Pancreas (tissue), 10 donors: ENCODE results near the gene PPP3CB. TPM values are rescaled to one million over a fixed set of nuclear protein-coding genes. Genes with fewer than 3 reads are reported as not detected.

ENCODE experiments used
- ATAC-seq, 4 donors: fragments of 200-7000 bp; cut with Tn5 transposase; one replicate each; pipeline versions ENCODE4 v1.8.0 to v1.9.1; 2020; ENCODE audit warnings: mild to moderate bottlenecking in 4 of 4, moderate library complexity in 4 of 4
- DNase-seq, 6 donors: peaks; one replicate each; pipeline ENCODE4 v3.0.0-alpha.2; 2020
- FAIRE-seq: peaks from 2 replicates; lab custom pipeline; 2012; peaks lifted over from hg19 to GRCh38; lab: Jason Lieb, UNC
- H3K27ac ChIP-seq, 4 donors: fragments of 200-600 bp; sonication (generic); 1 replicate in 3 of 4; 2 replicates in 1 of 4; pipeline versions ENCODE4 v1.5.0 to v1.8.0; 2020
- H3K27me3 ChIP-seq, 4 donors: fragments of 200-600 bp; one replicate each; pipeline ENCODE4 v1.8.0; 2021
- H3K36me3 ChIP-seq, 3 donors: fragments of 200-600 bp; sonication (generic) in 1 of 3; one replicate each; pipeline versions ENCODE4 v1.5.0 to v1.8.0; 2020 to 2021
- H3K4me1 ChIP-seq, 3 donors: fragments of 200-600 bp; one replicate each; pipeline ENCODE4 v1.8.0; 2021
- H3K4me3 ChIP-seq, 4 donors: fragments of 200-600 bp; sonication (generic) in 2 of 4; one replicate each; pipeline versions ENCODE4 v1.5.0 to v1.8.0; 2020 to 2021
- H3K9me3 ChIP-seq, 4 donors: fragments of 200-600 bp; one replicate each; pipeline ENCODE4 v1.8.0; 2021
- CTCF ChIP-seq, 4 donors: fragments of 200-600 bp; sonication (generic) in 3 of 4; IDR thresholded peaks; one replicate each; pipeline versions ENCODE4 v1.5.0 to v1.8.0; 2021; ENCODE audit warnings: antibody characterized with exemption in 4 of 4
- WGBS, 2 donors: extraction: QIAGEN DNeasy Blood & Tissue Kit; methylation state at CpG; one replicate each; pipeline ENCODE4 v1.1.7; 2013; 5-methylcytosine and 5-hydroxymethylcytosine counted together
- intact Hi-C, 3 donors: fragments of 100-400 bp; cut with DNase I; formaldehyde crosslinking; loops; one replicate each; pipeline versions ENCODE4 v1.11.1 to v1.14.2; 2022
- polyA plus RNA-seq, 2 donors: library from polyadenylated mRNA; stranded (reverse); fragments of 200-250 nt; gene quantifications; one replicate each; pipeline ENCODE4 v1.2.3, GENCODE V29; 2013
- total RNA-seq, 6 donors: library from RNA; stranded (reverse); fragmentation: NEBNext Ultra II Directional in 4 of 6; extraction: Animal tissue kit (Norgen Biotek cat#: 25700) in 4 of 6; gene quantifications; one replicate each; pipeline versions ENCODE4 v1.2.1 to v1.2.4, GENCODE V29; 2021 to 2023
- donor health status: healthy with polysubstance abuse.
- donor health status: DM: no; HTN: no; CAD: no; lungs with moderate emphysema.
- donor health status: DM: no; HTN: no; CAD: no.
- donor health status: control.
- donor health status: control.
- donor health status: Bipolar disorder and iron deficiency.
- donor health status: DM: yes; HTN: yes; CAD: no.
- donor health status: DM: no; HTN: no; CAD: no.
- donor health status: DM: no; HTN: no; CAD: no.
- donor health status: DM: yes; HTN: yes; CAD: no.

PPP3CB gene
- total and polyA plus RNA-seq, 8 donors, result 13.6 to 29.9 (median 18.5) TPM

- ATAC-seq, result no peak
- H3K4me3 ChIP-seq, result no peak overlapping the region
- DNase-seq, result no peak
- TF ChIP-seq CTCF (IDR thresholded peaks at IDR 0.05), result no peak
- no peaks in the 10 kb centered on the region for H3K27me3 ChIP-seq
- no peak for FAIRE-seq
- H3K4me1 ChIP-seq, result no peaks in the 10 kb centered on the region
- peaks cover 0 to 49% (median 2%) of the 10 kb centered on the region in 3 donors for H3K36me3 ChIP-seq
- H3K9me3 ChIP-seq, result no peaks in the 10 kb centered on the region
- intact Hi-C loops, result no loop called here
- H3K27ac ChIP-seq, result no peak overlapping the region
- 88 to 91% methylated on average over 4 of the region's 4 CpGs for WGBS, 2 donors
Measured at GRCh38 chr10:73517166-73517888, 21.5 kb upstream of the PPP3CB start.

GRCh38 chr10:73512207-73512743 is 16.5 kb upstream of the PPP3CB start:
- no peak for FAIRE-seq
- Histone ChIP-seq H3K4me3 (no peak overlapping the region), H3K36me3 (peaks cover 0 to 14% (median 0%) of the 10 kb centered on the region in 3 donors), H3K4me1 (no peaks in the 10 kb centered on the region), H3K27ac (no peak overlapping the region), H3K27me3 (no peaks in the 10 kb centered on the region), H3K9me3 (no peaks in the 10 kb centered on the region)
- 97 to 98% methylated on average over 4 of the region's 4 CpGs for WGBS, 2 donors
- ATAC-seq, result no peak
- intact Hi-C loops, result no loop called here
- DNase-seq, result no peak
- TF ChIP-seq CTCF (IDR thresholded peaks at IDR 0.05), result no peak

- FAIRE-seq (no peak), ATAC-seq (no peak), DNase-seq (no peak)
- no peak for TF ChIP-seq CTCF (IDR thresholded peaks at IDR 0.05)
- no peaks in the 10 kb centered on the region for H3K27me3 ChIP-seq
- H3K4me3 ChIP-seq, result no peak overlapping the region
- peaks cover 0 to 7% (median 0%) of the 10 kb centered on the region in 3 donors for H3K36me3 ChIP-seq
- H3K4me1 ChIP-seq, result no peaks in the 10 kb centered on the region
- no peak overlapping the region for H3K27ac ChIP-seq
- intact Hi-C loops, result no loop called here
- 87 to 97% methylated on average over 5 of the region's 5 CpGs for WGBS, 2 donors
- H3K9me3 ChIP-seq, result no peaks in the 10 kb centered on the region
Measured at GRCh38 chr10:73509695-73510094, 13.9 kb upstream of the PPP3CB start.

GRCh38 chr10:73506491-73506890 is 10.7 kb upstream of the PPP3CB start:
- no peaks in the 10 kb centered on the region for H3K4me1 ChIP-seq
- no peak for TF ChIP-seq CTCF (IDR thresholded peaks at IDR 0.05)
- intact Hi-C loops, result no loop called here
- H3K4me3 ChIP-seq, result no peak overlapping the region
- DNase-seq (no peak), FAIRE-seq (no peak), ATAC-seq (no peak)
- 53 to 66% methylated on average over 1 of the region's 1 CpG for WGBS, 2 donors
- no peaks in the 10 kb centered on the region for H3K27me3 ChIP-seq
- H3K9me3 ChIP-seq, result no peaks in the 10 kb centered on the region
- peaks cover 0 to 12% (median 0%) of the 10 kb centered on the region in 3 donors for H3K36me3 ChIP-seq
- no peak overlapping the region for H3K27ac ChIP-seq

GRCh38 chr10:73506074-73506473 is 10.2 kb upstream of the PPP3CB start:
- ATAC-seq (no peak), DNase-seq (no peak), FAIRE-seq (no peak)
- H3K36me3 ChIP-seq, result peaks cover 0 to 12% (median 0%) of the 10 kb centered on the region in 3 donors
- no peak overlapping the region for H3K27ac ChIP-seq
- H3K4me3 ChIP-seq, result no peak overlapping the region
- TF ChIP-seq CTCF (IDR thresholded peaks at IDR 0.05), result no peak
- no peaks in the 10 kb centered on the region for H3K9me3 ChIP-seq
- no peaks in the 10 kb centered on the region for H3K4me1 ChIP-seq
- intact Hi-C loops, result no loop called here
- no peaks in the 10 kb centered on the region for H3K27me3 ChIP-seq
